ENCODE data around the gene ZNF561.

- TF ChIP-seq CTCF (IDR thresholded peaks at IDR 0.05; ENCODE audit: insufficient read depth, low read depth, low read length) (no peak), EZH2 (IDR thresholded peaks at IDR 0.05; ENCODE audit: insufficient read depth, low read length) (no peak)
Measured at GRCh38 chr19:9645472-9645871, 24.4 kb upstream of the ZNF561 start.
